ENCODE results near the gene PDE6A. TPM values are rescaled to one million over a fixed set of nuclear protein-coding genes. Genes with fewer than 3 reads are reported as not detected.

PDE6A gene
- total RNA-seq, 1 donor from 2014 or later = not detected

DNA sequence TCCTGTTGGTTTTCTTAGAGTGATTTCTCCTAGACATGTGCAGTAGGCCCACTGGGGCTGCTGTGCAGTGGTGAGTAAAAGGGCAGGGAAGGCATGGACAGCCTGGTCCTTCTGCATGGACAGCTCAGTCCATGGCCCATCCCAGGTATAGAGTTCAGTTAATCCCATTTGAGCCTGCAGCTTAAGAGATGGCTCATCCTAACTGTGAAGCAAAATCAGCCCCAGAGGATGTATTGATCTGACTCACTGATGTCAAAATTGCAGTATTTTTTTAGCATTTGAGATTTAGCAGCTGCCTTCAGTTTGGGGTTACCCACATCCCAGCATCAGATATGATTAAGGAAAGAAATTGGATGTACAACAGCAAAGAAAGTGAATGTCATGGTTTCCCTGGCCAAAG is 93.4 kb downstream of the PDE6A start:
- H3K27me3 ChIP-seq = no peaks in the 10 kb centered on the region
- no peak overlapping the region for H3K27ac ChIP-seq
- TF ChIP-seq, protein P1, sequence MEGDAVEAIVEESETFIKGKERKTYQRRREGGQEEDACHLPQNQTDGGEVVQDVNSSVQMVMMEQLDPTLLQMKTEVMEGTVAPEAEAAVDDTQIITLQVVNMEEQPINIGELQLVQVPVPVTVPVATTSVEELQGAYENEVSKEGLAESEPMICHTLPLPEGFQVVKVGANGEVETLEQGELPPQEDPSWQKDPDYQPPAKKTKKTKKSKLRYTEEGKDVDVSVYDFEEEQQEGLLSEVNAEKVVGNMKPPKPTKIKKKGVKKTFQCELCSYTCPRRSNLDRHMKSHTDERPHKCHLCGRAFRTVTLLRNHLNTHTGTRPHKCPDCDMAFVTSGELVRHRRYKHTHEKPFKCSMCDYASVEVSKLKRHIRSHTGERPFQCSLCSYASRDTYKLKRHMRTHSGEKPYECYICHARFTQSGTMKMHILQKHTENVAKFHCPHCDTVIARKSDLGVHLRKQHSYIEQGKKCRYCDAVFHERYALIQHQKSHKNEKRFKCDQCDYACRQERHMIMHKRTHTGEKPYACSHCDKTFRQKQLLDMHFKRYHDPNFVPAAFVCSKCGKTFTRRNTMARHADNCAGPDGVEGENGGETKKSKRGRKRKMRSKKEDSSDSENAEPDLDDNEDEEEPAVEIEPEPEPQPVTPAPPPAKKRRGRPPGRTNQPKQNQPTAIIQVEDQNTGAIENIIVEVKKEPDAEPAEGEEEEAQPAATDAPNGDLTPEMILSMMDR (IDR thresholded peaks at IDR 0.05) = no peak
- no peaks in the 10 kb centered on the region for H3K36me3 ChIP-seq
- H3K4me1 ChIP-seq = peaks cover 0 to 4% of the 10 kb centered on the region in 2 donors
- H3K4me3 ChIP-seq = no peak overlapping the region
- intact Hi-C loops (cut with DNase I) = loop anchor here (5.0 kb wide), 1 partner anchor 111 kb away; the partner anchor contains the start of gene SLC26A2
- DNase-seq (ENCODE audit: low spot score in 2 of 2) = no peak
- no peaks in the 10 kb centered on the region for H3K9me3 ChIP-seq

DNA sequence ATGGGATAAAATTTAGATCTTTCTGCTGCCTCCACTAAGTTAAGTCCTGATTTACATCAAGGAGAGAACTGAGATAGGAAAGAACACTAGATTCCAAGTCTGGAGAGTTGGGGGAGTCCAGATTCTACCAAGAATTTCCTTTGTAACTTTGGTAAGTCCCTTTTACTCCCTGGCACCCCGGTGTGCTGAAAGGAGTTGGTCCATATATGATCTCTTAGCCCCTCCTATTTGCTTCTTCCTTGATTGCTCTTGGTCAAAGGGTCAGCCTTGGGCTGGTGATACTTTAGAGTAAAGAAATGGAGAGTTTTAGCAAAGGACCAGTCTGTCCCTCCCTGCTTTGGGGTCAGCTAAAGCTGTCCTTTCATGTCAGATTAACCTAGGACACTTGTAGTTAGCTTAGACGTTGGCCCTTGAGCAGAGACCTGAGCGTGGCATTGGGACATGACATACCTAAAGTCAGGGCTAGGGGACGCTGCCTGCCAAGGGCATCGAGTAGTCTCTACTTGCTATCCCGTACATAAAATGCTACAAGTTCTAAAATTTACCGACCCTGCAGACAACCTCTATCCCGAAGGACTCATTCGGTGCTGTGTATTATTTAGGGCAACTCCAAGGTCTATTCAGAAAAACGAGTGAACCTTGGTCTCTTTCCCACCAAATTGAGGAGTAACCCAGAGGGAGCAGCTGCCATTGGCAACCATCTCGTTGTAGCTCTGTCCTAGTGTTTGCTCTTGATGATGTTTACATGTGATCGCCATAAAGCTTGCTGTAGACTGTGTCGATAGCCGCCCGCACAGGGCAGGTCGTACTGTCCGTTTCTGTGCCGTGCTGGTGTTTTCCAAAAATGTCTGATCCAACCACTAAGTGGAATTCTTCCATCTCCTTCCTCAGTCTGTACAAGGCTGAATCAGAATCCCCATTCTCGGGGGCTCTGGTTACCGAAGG is 94.4 kb downstream of the PDE6A start:
- no peak for DNase-seq (ENCODE audit: low spot score in 2 of 2)
- no peaks in the 10 kb centered on the region for H3K9me3 ChIP-seq
- H3K27ac ChIP-seq = no peak overlapping the region
- no peaks in the 10 kb centered on the region for H3K27me3 ChIP-seq
- intact Hi-C loops (cut with DNase I) = loop anchor here (5.0 kb wide), 1 partner anchor 112 kb away; the partner anchor contains the start of gene SLC26A2
- H3K4me1 ChIP-seq = peaks cover 0 to 4% of the 10 kb centered on the region in 2 donors
- H3K36me3 ChIP-seq = no peaks in the 10 kb centered on the region
- H3K4me3 ChIP-seq = no peak overlapping the region
- TF ChIP-seq, protein P1 (IDR thresholded peaks at IDR 0.05) = no peak

DNA sequence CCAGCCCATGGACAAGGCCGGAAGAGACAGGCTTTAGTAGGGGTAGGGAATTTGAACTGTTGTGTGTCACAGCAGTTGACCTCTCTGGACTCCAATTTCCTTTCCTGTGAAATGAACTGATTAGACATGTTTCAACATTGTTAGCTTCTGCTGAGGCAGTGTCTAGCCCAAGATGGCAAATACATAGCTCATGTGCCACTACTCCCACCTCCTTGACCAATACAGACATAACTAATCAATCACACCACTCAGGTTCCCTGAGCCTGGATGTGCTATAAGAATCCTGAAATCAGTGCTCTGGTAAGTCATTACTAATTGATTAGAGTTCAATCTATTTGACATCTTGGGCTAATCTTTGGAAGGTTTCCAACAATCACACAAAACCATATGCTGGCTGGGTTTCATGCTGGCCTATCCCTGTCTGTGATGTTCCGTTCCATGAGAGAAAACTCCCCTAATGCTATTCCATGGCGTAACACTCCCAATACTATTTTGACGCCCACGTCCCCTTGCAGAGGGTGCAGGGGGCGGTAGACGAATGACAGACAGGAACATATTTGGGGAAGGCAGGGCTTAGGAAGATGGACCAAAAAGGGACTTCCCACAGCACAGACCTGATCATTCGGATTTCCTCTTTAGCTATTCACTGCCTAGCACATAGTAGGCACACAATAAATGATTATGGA is 95.2 kb downstream of the PDE6A start:
- intact Hi-C loops (cut with DNase I) = no loop called here
- no peak for DNase-seq (ENCODE audit: low spot score in 2 of 2)
- TF ChIP-seq, protein P1 (IDR thresholded peaks at IDR 0.05) = no peak

DNA sequence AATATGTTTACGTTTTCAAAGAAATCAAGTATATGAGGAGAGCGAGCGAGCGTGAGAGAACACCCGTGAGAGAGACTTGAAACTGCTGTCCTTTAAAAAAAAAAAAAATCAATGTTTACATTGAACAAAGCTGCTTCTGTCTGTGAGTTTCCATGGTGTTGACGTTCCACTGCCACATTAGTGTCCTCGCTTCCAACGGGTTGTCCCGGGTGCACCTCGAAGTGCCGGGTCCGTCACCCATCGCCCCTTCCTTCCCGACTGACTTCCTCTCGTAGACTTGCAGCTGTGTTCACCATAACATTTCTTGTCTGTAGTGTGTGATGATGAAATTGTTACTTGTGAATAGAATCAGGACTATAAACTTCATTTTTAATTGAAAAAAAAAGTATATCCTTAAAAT is 97.0 kb downstream of the PDE6A start:
- intact Hi-C loops (cut with DNase I) = no loop called here
- Histone ChIP-seq H3K9me3 (no peaks in the 10 kb centered on the region), H3K27me3 (no peaks in the 10 kb centered on the region), H3K4me3 (no peak overlapping the region), H3K36me3 (no peaks in the 10 kb centered on the region), H3K27ac (no peak overlapping the region), H3K4me1 (no peaks in the 10 kb centered on the region)
- no peak for DNase-seq (ENCODE audit: low spot score in 2 of 2)
- TF ChIP-seq, protein P1 (IDR thresholded peaks at IDR 0.05) = no peak

More for the DNA sequence above, 95.2 kb downstream of the PDE6A start:
- H3K36me3 ChIP-seq = no peaks in the 10 kb centered on the region
- H3K4me3 ChIP-seq = no peak overlapping the region
- H3K9me3 ChIP-seq = no peaks in the 10 kb centered on the region
- H3K27me3 ChIP-seq = no peaks in the 10 kb centered on the region
- H3K27ac ChIP-seq = no peak overlapping the region
- peaks cover 0 to 4% of the 10 kb centered on the region in 2 donors for H3K4me1 ChIP-seq

DNA sequence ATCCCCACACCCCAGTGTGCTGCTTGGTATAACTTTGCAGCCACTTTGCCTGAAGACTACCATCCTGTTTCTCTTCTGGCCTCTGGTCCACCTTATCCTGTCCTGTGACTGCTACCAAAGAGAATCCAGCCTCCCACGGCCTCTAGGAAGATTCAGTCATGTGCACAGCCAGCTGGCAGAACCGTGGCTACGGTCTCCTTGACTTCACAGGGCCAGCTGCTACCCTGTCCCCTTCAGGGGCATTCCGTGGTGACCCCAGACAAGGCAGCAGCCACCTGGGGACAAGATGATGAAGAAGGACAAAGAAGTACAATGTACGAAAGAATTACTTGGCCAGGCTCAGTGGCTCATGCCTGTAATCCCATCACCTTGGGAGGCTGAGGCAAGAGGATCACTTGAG is 98.6 kb downstream of the PDE6A start:
- intact Hi-C loops (cut with DNase I) = no loop called here
- H3K27ac ChIP-seq = no peak overlapping the region
- no peak for DNase-seq (ENCODE audit: low spot score in 2 of 2)
- no peaks in the 10 kb centered on the region for H3K36me3 ChIP-seq
- no peaks in the 10 kb centered on the region for H3K27me3 ChIP-seq
- H3K4me1 ChIP-seq = no peaks in the 10 kb centered on the region
- TF ChIP-seq, protein P1 (IDR thresholded peaks at IDR 0.05) = no peak
- no peak overlapping the region for H3K4me3 ChIP-seq
- H3K9me3 ChIP-seq = no peaks in the 10 kb centered on the region

Data from ascending aorta (tissue), 2 donors.